Bronchial epithelial cell (primary cell): Measurements from ENCODE around the gene NDUFAF3. TPM values are rescaled to one million over a fixed set of nuclear protein-coding genes. Genes with fewer than 3 reads are reported as not detected.

Source experiments
- DNase-seq: peaks from one replicate; pipeline ENCODE4 v3.0.0-alpha.2; 2010; ENCODE audit warnings: low read depth
- FAIRE-seq: peaks from 2 replicates; lab custom pipeline; 2011; peaks lifted over from hg19 to GRCh38; lab: Jason Lieb, UNC
- H3K27me3 ChIP-seq: 2 replicates; pipeline ENCODE4 v1.5.1; 2011; ENCODE audit warnings: low read length; ENCODE audit not compliant: control insufficient read depth, insufficient read depth
- H3K36me3 ChIP-seq: 2 replicates; pipeline ENCODE4 v1.5.1; 2011; ENCODE audit warnings: low read length; ENCODE audit not compliant: control insufficient read depth, insufficient read depth
- H3K4me3 ChIP-seq: 2 replicates; pipeline ENCODE4 v1.5.1; 2011; ENCODE audit warnings: mild to moderate bottlenecking, low read depth, low read length, control low read depth
- total RNA-seq: library from RNA; depleted of rRNA; stranded (reverse); fragments of >200 nt; gene quantifications from 2 replicates; pipeline ENCODE4 v1.2.1, GENCODE V29; 2014
- TF ChIP-seq, protein P1 (sequence below): IDR thresholded peaks from 2 replicates; pipeline ENCODE4 v1.5.1; 2011; ENCODE audit warnings: mild to moderate bottlenecking, moderate library complexity, low read length, control low read depth, inconsistent platforms; ENCODE audit not compliant: insufficient read depth, severe bottlenecking

NDUFAF3 gene
- total RNA-seq, 1 donor from 2014 or later, result 36.3 TPM

DNA sequence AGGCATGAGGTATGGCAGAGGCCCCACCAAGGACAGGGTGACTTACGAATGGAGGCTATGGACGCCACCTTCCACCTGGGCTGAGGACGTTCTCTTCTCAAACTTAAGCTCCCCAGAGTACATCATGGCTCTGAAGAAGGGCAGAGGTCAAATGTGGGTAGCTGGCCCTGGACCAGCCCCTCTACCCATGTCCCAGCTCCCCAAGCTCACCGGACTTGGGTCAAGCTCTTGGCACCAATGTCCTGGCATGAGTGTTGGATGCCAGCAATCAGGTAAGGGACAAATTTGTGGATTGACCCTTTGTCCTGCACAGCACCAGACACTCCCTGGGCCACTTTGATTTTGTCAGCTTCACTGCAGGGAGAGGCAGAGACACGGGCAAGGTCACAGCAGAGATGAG, 2.5 kb downstream of the NDUFAF3 start:
- no peak for DNase-seq
- TF ChIP-seq, protein P1, sequence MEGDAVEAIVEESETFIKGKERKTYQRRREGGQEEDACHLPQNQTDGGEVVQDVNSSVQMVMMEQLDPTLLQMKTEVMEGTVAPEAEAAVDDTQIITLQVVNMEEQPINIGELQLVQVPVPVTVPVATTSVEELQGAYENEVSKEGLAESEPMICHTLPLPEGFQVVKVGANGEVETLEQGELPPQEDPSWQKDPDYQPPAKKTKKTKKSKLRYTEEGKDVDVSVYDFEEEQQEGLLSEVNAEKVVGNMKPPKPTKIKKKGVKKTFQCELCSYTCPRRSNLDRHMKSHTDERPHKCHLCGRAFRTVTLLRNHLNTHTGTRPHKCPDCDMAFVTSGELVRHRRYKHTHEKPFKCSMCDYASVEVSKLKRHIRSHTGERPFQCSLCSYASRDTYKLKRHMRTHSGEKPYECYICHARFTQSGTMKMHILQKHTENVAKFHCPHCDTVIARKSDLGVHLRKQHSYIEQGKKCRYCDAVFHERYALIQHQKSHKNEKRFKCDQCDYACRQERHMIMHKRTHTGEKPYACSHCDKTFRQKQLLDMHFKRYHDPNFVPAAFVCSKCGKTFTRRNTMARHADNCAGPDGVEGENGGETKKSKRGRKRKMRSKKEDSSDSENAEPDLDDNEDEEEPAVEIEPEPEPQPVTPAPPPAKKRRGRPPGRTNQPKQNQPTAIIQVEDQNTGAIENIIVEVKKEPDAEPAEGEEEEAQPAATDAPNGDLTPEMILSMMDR, result no peak
- peaks cover 38% of the 10 kb centered on the region for H3K36me3 ChIP-seq
- no peaks in the 10 kb centered on the region for H3K27me3 ChIP-seq
- no peak overlapping the region for H3K4me3 ChIP-seq
- FAIRE-seq, result no peak

DNA sequence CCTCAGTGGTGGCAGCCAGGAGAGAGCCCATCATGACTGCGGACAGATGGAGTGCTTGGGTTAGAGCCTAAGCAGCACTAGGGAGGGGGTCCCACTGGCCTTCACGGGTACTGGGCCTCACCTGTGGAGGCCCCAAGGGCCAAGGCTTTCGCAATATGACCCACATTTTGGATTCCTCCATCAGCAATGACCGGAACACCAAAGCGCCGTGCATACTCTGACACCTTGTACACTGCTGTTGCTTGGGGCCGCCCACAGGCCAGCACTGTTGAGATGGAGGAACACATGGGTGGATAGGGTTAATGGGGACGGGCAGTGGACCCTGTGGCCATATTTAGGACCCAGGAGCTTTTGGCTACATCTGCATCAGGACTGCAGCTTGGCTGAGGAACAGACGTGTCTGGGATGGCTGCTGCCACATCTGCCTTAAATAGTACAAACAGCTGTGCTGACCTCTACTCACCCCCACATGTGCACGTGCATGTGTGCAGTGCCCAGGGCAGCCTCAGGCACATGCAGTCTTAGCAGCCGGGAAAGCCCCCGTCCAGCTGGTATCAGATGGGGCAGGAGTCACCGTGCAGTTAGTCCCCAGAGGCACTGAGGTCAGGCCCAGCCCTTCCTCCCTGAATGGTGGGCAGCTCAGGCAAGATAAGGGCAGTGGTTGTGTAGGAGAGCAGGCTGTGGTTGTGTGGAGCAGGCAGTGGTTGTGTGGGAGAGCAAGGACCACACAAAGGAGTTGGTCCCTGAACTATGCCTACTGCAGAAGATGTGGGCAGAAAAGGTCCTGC, 3.3 kb downstream of the NDUFAF3 start:
- DNase-seq (no peak), FAIRE-seq (no peak)
- no peak overlapping the region for H3K4me3 ChIP-seq
- H3K36me3 ChIP-seq, result peaks cover 38% of the 10 kb centered on the region
- TF ChIP-seq, protein P1, result no peak
- H3K27me3 ChIP-seq, result no peaks in the 10 kb centered on the region

DNA sequence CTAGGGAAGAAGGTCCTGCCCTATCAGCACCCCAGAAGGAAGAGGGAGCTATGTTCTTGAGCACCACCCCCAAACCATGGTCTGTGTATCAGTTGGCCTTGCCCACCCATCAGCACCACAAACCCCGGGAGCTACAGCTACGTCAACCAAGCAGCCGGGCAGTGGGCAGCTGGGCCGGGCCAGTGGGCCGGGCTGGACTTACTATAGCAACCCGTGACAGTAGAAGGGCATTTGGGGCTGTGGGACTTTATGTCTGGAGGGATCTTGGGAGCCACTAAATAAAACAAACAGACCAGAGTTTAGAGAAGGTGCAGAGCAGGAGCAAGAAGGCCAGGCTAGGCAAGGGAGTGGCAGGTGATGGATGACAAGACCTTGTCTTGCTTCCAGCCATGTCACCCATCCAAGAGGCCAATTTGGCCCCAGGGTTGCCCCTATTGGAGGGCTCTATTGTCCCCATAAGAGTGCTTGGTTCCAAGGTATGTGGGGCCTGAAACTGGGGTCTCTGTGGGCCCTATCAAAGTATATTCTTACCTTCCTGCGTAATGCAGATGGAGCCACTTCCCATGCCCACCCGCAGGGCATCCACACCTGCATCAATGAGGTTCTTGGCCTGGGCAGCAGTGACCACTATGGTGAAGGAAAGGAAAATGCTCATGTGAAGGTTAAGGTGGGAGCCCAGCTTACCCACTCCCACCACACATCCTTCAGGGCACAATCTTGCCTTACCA, 4.0 kb downstream of the NDUFAF3 start:
- DNase-seq (no peak), FAIRE-seq (no peak)
- no peak overlapping the region for H3K4me3 ChIP-seq
- H3K27me3 ChIP-seq, result no peaks in the 10 kb centered on the region
- H3K36me3 ChIP-seq, result peaks cover 39% of the 10 kb centered on the region
- TF ChIP-seq, protein P1, result no peak

DNA sequence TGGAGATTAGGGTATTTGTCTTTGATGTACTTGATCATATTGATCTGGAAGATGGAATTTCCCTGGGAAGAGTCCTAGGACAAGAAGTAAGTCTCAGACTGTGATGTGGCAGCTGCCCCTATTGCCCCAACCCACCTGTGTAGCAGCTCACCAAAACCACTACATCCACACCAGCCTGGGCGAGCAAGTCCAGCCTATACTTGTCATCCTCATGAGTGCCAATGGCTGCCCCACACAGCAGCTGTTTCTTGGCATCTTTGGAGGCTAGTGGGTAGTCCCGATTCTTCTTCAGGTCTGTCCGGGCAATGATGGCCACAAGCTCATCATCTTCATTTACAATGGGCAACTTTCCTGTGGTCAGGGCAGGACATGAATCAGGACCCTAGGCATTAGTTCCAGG, 4.6 kb downstream of the NDUFAF3 start:
- H3K36me3 ChIP-seq, result peaks cover 39% of the 10 kb centered on the region
- no peaks in the 10 kb centered on the region for H3K27me3 ChIP-seq
- TF ChIP-seq, protein P1, result no peak
- no peak for DNase-seq
- no peak for FAIRE-seq
- no peak overlapping the region for H3K4me3 ChIP-seq

DNA sequence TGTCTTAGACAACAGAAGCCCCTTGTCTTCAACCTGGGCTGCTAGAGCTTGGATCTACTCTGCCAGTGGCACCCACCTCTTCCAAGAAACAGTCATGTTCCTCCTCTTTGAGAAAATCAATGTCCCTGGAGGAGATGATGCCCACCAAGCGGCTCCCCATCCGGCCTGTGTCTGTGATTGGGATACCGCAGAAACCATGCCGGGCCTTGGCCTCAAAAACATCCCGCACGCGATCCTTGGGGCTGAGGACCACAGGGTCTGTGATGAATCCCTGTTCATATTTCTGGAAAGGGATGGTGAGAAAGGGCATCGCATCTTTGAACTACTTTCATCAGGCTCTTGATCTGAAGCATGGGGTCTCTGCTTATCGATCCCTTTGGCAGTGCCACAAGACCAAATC, 5.7 kb downstream of the NDUFAF3 start:
- Histone ChIP-seq H3K4me3 (no peak overlapping the region), H3K27me3 (no peaks in the 10 kb centered on the region), H3K36me3 (peaks cover 47% of the 10 kb centered on the region)
- TF ChIP-seq, protein P1, result no peak
- FAIRE-seq, result no peak
- no peak for DNase-seq
